Activated T-helper 1 cell treated with anti-CD3 and anti-CD28 coated beads, Interleukin-12 subunit alpha, Interleukin-12 subunit beta, Interleukin-2, Interleukin-4 antibody, amounts not matched to agents 30 ng/mL and 10 ng/mL and 1 ng/mL, durations not matched to agents 14 hours and 24 hours and 36 hours (primary cell): ENCODE measurements around the gene PLLP. TPM values are rescaled to one million over a fixed set of nuclear protein-coding genes. Genes with fewer than 3 reads are reported as not detected.

ENCODE experiments used
- DNase-seq: peaks from one replicate; pipeline ENCODE4 v3.0.0; 2021; ENCODE audit warnings: low spot score
- H3K27ac Mint-ChIP-seq: one replicate; pipeline ENCODE4 v1.8.0; 2021; ENCODE audit warnings: mild to moderate bottlenecking, mixed read lengths
- H3K27me3 Mint-ChIP-seq: one replicate; pipeline ENCODE4 v1.8.0; 2022; ENCODE audit warnings: mild to moderate bottlenecking, moderate library complexity, mixed read lengths; ENCODE audit not compliant: insufficient read depth
- H3K36me3 Mint-ChIP-seq: one replicate; pipeline ENCODE4 v1.8.0; 2021; ENCODE audit warnings: low read depth, mixed read lengths
- H3K4me1 Mint-ChIP-seq: one replicate; pipeline ENCODE4 v1.8.0; 2021; ENCODE audit warnings: low read depth, mixed read lengths
- H3K4me3 Mint-ChIP-seq: one replicate; pipeline ENCODE4 v1.8.0; 2021; ENCODE audit warnings: mild to moderate bottlenecking, moderate library complexity, mixed read lengths
- H3K9me3 Mint-ChIP-seq: one replicate; pipeline ENCODE4 v1.8.0; 2021; ENCODE audit warnings: mixed read lengths
- intact Hi-C: fragments of 100-400 bp; cut with micrococcal nuclease; formaldehyde crosslinking; loops from one replicate; pipeline ENCODE4 v1.15.1; 2024
- total RNA-seq: library from RNA; stranded (reverse); gene quantifications from 2 replicates; pipeline ENCODE4 v1.2.3, GENCODE V29; 2022

PLLP gene
- total RNA-seq, 1 donor from 2014 or later, result 0.26 TPM

DNA sequence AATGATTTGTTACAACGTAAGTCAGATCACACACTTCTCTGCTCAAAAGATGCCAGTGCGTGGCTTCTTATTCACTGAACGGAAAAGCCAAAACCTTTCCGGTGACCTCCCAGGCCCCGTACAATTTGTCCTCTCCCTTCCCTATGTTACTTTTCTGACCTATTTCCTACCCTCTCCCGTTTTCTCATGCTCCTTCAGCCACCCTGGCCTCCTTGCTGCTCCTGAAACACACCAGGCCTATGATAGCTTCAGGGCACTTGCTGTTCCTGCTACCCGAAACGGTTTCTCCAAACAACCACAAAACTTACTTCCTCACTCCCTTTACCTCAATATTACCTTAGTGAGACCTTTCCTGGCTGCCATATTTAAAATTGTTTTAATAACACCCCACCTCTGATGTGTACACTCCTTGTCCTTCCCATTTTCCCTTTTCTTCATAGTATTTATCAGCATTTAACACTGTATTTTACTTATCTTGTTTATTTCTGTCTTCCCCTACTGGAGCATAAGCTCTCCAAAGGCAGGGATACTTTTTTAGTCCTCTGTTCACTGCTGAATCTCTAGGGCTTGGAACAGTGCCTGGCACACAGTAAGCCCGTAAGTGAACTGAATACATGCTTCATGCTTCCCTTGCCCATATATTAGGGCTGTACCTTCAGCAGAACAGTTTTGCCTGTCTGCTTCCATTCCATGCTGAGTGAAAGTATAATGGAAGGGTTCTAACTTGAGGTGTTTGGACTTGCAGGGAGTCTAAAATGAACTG is 50.3 kb downstream of the PLLP start:
- no peak overlapping the region for H3K27ac Mint-ChIP-seq
- no peak overlapping the region for H3K4me3 Mint-ChIP-seq
- no peaks in the 10 kb centered on the region for H3K27me3 Mint-ChIP-seq
- intact Hi-C loops, result no loop called here
- no peak for DNase-seq
- H3K9me3 Mint-ChIP-seq, result no peaks in the 10 kb centered on the region
- peaks cover 44% of the 10 kb centered on the region for H3K36me3 Mint-ChIP-seq
- peaks cover 11% of the 10 kb centered on the region for H3K4me1 Mint-ChIP-seq

DNA sequence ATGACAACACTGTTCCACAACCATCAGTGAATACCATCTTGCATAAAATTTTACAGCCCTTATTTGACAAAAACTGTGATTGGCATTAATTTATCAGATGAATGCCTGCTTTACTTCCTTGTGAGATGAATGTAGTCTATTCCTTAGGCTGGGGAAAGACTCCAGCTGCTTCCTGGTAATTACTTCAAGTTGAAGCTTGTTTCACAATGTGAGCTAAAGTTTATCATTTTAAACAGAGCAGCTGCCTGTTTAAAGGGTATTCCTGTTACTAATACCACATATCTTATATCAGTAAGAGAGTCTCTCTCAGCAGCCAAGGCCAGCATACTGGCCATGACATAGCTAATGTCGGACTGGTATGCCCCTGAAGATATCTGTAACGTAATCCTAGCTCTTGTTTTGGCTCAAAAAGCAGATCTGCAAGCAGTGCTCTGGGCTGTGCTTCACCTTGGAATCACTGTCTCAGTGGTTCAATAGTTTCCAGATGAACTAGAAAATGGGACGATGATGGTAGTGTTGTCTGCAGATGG is 52.6 kb downstream of the PLLP start:
- DNase-seq, result no peak
- H3K4me1 Mint-ChIP-seq, result peaks cover 11% of the 10 kb centered on the region
- H3K9me3 Mint-ChIP-seq, result no peaks in the 10 kb centered on the region
- no peak overlapping the region for H3K4me3 Mint-ChIP-seq
- H3K27me3 Mint-ChIP-seq, result no peaks in the 10 kb centered on the region
- intact Hi-C loops, result no loop called here
- H3K27ac Mint-ChIP-seq, result no peak overlapping the region
- peaks cover 44% of the 10 kb centered on the region for H3K36me3 Mint-ChIP-seq

DNA sequence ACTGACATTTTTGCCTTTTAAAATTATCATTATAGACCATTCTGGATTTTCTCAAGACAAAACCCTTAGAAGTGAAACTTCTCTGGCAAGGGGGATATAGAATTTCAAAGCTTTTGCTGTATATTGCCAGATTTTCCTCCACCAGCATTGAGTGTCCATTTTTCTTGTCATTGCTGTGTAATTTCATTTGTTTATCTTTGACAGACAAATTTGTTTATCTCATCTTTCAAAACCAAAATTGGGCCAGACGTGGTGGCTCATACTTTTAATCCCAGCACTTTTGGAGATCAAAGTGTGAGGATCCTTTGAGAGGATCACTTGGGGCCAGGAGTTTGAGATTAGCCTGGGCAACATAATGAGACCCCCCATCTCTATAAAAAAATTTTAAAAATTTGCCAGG is 55.4 kb downstream of the PLLP start:
- H3K9me3 Mint-ChIP-seq, result no peaks in the 10 kb centered on the region
- H3K4me3 Mint-ChIP-seq, result no peak overlapping the region
- H3K36me3 Mint-ChIP-seq, result peaks cover 38% of the 10 kb centered on the region
- H3K4me1 Mint-ChIP-seq, result no peaks in the 10 kb centered on the region
- no peaks in the 10 kb centered on the region for H3K27me3 Mint-ChIP-seq
- DNase-seq, result no peak
- H3K27ac Mint-ChIP-seq, result no peak overlapping the region
- intact Hi-C loops, result no loop called here

DNA sequence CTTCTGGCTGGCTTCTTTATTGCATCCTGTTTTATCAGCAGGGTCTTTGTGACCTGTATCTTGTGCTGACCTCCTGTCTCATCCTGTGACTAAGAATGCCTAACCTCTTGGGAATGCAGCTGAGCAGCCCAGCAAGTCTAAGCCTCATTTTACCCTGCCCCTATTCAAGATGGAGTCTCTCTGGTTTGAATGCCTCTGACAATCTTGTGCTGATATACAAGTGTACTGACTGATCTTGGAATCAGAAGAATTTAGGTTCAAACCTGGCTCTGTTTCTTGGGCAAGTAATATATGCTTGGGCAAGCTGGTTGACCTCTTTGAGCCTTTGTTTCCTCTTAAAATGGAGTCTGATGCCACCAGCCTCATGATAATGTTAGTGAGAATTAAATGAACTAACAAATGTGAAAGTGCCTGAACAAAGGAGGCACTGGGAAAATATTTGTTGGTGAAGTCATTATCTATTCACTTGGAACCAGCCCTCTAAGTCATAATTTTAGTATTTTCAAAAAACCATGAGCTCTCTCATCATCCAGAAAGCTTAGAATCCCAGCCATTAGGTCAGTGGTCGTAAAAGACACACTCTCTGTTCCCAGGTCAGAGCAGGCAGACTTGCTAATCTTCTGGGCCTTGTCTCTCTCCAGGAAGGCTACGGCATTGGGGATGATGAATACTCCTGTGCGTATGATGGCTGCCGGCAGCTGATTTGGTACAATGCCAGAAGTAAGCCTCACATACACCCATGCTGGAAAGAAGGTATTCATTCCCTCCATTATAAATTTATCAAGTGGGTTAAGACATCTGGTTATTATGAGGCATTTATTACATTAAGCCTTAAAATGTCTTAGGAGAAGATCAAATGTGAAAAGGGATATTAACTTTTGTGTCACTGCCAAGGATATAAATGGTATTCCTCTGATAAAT is 57.5 kb downstream of the PLLP start:
- Mint-ChIP-seq H3K4me3 (no peak overlapping the region), H3K27ac (no peak overlapping the region), H3K36me3 (peaks cover 43% of the 10 kb centered on the region), H3K27me3 (no peaks in the 10 kb centered on the region), H3K9me3 (no peaks in the 10 kb centered on the region), H3K4me1 (no peaks in the 10 kb centered on the region)
- intact Hi-C loops, result no loop called here
- no peak for DNase-seq

DNA sequence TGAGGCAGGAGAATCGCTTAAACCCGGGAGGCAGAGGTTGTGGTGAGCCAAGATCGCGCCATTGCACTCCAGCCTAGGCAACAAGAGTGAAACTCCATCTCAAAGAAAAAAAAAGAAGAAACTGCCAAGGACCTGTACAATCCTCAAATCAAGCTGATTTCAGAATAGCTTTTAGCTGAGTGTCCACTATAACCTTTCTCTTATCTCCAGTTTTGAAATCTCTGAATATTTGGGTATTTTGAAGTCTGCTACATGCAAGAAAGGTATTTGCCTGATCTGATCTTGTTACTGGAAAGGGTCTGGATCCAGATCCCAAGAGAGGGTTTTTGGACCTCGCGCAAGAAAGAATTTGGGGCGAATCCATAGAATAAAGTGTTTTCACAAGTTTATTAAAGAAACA is 58.5 kb downstream of the PLLP start:
- Mint-ChIP-seq H3K9me3 (no peaks in the 10 kb centered on the region), H3K36me3 (peaks cover 45% of the 10 kb centered on the region), H3K4me3 (no peak overlapping the region), H3K27ac (no peak overlapping the region), H3K4me1 (no peaks in the 10 kb centered on the region), H3K27me3 (no peaks in the 10 kb centered on the region)
- DNase-seq, result no peak
- intact Hi-C loops, result no loop called here

DNA sequence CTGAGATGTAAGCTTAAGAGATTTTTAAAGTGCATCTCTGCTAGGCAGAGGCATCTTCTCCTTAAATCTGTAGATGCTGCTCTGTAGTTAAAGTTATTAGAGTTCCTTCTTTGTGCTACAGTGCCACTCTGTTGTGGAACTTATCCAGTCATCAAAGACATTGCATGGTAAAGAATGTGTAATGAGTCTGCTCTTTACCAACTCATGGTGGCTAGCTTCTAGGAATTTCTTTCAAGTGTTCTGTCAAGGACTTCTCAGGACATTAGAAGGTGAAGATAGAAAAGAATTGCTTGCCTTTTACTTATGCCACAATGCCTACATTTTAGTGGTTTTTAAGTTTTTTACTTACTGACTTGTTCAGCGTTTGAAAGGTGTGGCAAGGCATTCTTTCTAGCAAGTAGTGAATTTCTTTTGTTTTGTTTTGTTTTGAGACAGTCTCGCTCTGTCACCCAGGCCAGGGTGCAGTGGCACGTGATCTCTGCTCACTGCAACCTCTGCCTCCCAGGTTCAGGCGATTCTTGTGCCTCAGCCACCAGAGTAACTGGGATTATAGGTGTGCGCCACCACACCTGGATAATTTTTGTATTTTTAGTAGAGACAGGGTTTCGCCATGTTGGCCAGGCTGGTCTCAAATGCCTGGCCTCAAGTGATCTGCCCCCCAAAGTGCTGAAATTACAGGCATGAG is 59.7 kb downstream of the PLLP start:
- intact Hi-C loops, result no loop called here
- Mint-ChIP-seq H3K4me3 (no peak overlapping the region), H3K4me1 (no peaks in the 10 kb centered on the region), H3K9me3 (no peaks in the 10 kb centered on the region), H3K36me3 (peaks cover 52% of the 10 kb centered on the region), H3K27ac (no peak overlapping the region), H3K27me3 (no peaks in the 10 kb centered on the region)
- DNase-seq, result no peak

DNA sequence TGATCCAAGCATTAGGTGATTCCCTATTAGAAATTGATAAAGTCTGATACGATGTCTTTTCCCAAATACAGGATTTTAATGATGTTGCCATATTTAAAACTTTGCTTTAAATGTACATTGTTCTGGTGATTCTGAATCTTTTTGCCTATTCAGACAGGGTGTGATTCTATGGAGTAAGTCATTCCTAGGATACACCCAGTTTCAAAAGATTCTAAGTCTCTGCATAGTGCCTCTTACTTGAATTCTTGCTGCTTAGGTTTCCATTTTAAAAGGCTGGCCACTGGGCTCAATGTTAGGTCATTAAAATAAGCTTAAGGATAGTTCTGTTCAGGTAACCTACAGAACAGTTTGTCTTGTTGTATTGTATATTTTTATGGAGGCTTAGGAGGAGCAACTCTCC is 61.4 kb downstream of the PLLP start:
- Mint-ChIP-seq H3K9me3 (peaks cover 15% of the 10 kb centered on the region), H3K27me3 (no peaks in the 10 kb centered on the region), H3K4me1 (no peaks in the 10 kb centered on the region), H3K4me3 (no peak overlapping the region), H3K27ac (no peak overlapping the region), H3K36me3 (peaks cover 63% of the 10 kb centered on the region)
- no peak for DNase-seq
- intact Hi-C loops, result no loop called here

DNA sequence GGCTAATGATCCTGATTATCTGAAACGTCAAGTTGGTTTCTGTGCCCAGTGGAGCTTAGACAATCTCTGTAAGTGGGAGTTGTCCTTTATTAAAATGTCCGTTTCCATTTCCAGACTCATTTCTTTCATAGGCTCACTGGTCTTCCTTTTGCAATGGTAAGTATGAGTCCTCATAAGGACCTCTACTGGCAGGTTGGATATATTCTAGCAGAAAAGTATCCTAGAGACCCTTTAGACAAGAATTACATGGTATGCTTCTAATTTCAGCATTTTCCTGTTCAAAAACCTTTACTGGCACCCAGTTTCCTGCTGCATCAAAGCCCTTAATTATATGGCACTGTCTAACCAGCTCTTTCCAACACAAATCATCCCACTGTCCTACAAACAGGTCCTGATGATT is 67.5 kb downstream of the PLLP start:
- peaks cover 42% of the 10 kb centered on the region for H3K9me3 Mint-ChIP-seq
- no peak for DNase-seq
- no peak overlapping the region for H3K27ac Mint-ChIP-seq
- intact Hi-C loops, result no loop called here
- no peak overlapping the region for H3K4me3 Mint-ChIP-seq
- no peaks in the 10 kb centered on the region for H3K27me3 Mint-ChIP-seq
- no peaks in the 10 kb centered on the region for H3K4me1 Mint-ChIP-seq
- H3K36me3 Mint-ChIP-seq, result peaks cover 79% of the 10 kb centered on the region

DNA sequence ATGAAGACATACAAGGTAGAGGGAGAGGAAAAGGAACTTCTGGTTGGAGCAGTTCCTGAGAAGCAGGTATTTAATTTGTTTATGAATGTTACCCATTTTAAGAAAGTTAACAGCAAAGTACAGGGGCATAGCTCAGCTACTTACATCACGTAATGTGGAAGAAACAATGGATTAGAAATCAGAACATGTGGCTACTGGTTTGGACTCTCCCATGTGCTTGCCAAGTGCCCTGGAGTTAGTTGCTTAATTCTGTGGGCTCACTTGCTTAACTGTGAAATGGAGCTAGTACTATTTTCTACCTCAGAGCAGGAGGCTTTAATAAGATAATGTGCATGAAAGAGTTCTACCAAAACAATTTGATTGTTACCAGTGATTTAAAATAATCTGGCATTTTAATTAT is 71.0 kb downstream of the PLLP start:
- intact Hi-C loops, result no loop called here
- no peak for DNase-seq
- Mint-ChIP-seq H3K27ac (no peak overlapping the region), H3K4me1 (no peaks in the 10 kb centered on the region), H3K9me3 (peaks cover 32% of the 10 kb centered on the region), H3K36me3 (peaks cover 66% of the 10 kb centered on the region), H3K27me3 (no peaks in the 10 kb centered on the region), H3K4me3 (no peak overlapping the region)

DNA sequence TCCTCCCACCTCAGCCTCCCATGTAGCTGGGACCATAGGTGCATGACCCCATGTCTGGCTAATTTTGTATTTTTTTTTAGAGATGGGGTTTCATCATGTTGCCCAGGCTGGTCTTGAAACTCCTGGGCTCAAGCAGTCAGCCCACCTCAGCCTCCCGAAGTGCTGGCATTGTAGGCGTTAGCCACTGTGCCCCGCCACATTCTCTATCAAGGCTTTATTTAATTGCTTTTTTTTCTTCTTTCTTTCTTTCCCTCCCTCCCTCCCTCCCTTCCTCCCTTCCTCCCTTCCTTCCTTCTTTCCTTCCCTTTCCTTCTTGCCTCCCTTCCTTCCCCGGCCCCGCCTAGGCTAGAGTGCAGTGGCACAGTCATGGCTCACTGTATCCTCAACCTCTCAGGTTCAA is 74.7 kb downstream of the PLLP start:
- no peak overlapping the region for H3K4me3 Mint-ChIP-seq
- intact Hi-C loops, result no loop called here
- no peaks in the 10 kb centered on the region for H3K4me1 Mint-ChIP-seq
- peaks cover 6% of the 10 kb centered on the region for H3K9me3 Mint-ChIP-seq
- DNase-seq, result no peak
- H3K27me3 Mint-ChIP-seq, result no peaks in the 10 kb centered on the region
- H3K27ac Mint-ChIP-seq, result no peak overlapping the region
- H3K36me3 Mint-ChIP-seq, result peaks cover 47% of the 10 kb centered on the region

DNA sequence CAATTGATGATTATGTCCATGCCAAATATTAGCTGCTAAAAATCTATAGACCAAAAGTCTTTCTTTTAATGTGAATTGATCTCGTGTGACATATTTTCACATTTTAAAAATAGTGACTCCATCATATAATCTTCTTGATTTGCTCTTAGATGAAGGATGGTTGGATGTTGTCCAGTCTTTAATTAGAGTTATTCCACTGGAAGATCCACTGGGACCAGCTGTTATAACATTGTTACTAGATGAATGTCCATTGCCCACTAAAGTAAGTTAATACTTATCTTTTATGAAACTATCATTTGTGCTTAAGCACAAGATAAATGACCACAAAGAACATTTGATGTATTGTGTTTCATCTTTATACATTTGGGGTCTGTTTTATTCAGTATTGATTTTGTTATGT is 75.5 kb downstream of the PLLP start:
- intact Hi-C loops, result no loop called here
- no peak for DNase-seq
- no peaks in the 10 kb centered on the region for H3K9me3 Mint-ChIP-seq
- no peak overlapping the region for H3K4me3 Mint-ChIP-seq
- peaks cover 42% of the 10 kb centered on the region for H3K36me3 Mint-ChIP-seq
- no peak overlapping the region for H3K27ac Mint-ChIP-seq
- H3K4me1 Mint-ChIP-seq, result no peaks in the 10 kb centered on the region
- H3K27me3 Mint-ChIP-seq, result no peaks in the 10 kb centered on the region
